Measurements from ENCODE around the gene NKX6-1.

NKX6-1 gene

GRCh38 chr4:84498203-84498934 is 723 bp downstream of the NKX6-1 start:
- DNase-seq (ENCODE audit: low read depth): no peak

- DNase-seq (ENCODE audit: low read depth): no peak
Observed at GRCh38 chr4:84497504-84498202, 1.4 kb downstream of the NKX6-1 start.

GRCh38 chr4:84496706-84497503 is 2.2 kb downstream of the NKX6-1 start:
- no peak for DNase-seq (ENCODE audit: low read depth)

- no peak for DNase-seq (ENCODE audit: low read depth)
Observed at GRCh38 chr4:84496331-84496705, 2.8 kb downstream of the NKX6-1 start.

GRCh38 chr4:84495794-84496261 is 3.3 kb downstream of the NKX6-1 start:
- DNase-seq (ENCODE audit: low read depth): no peak

- DNase-seq (ENCODE audit: low read depth): no peak
Observed at GRCh38 chr4:84495118-84495793, 3.8 kb downstream of the NKX6-1 start.

- DNase-seq (ENCODE audit: low read depth): no peak
Observed at GRCh38 chr4:84494531-84494930, 4.6 kb downstream of the NKX6-1 start.

- DNase-seq (ENCODE audit: low read depth): no peak
Observed at GRCh38 chr4:84494076-84494475, 5.0 kb downstream of the NKX6-1 start.

- DNase-seq (ENCODE audit: low read depth): no peak
Observed at GRCh38 chr4:84493092-84493850, 5.8 kb downstream of the NKX6-1 start.

GRCh38 chr4:84492737-84493091 is 6.4 kb downstream of the NKX6-1 start:
- DNase-seq (ENCODE audit: low read depth): no peak

GRCh38 chr4:84492290-84492689 is 6.8 kb downstream of the NKX6-1 start:
- DNase-seq (ENCODE audit: low read depth): no peak

- DNase-seq (ENCODE audit: low read depth): no peak
Observed at GRCh38 chr4:84491481-84491880, 7.6 kb downstream of the NKX6-1 start.

GRCh38 chr4:84490663-84491062 is 8.4 kb downstream of the NKX6-1 start:
- DNase-seq (ENCODE audit: low read depth): no peak

GRCh38 chr4:84484236-84484635 is 14.9 kb downstream of the NKX6-1 start:
- DNase-seq (ENCODE audit: low read depth): no peak

- no peak for DNase-seq (ENCODE audit: low read depth)
Observed at GRCh38 chr4:84483688-84484087, 15.4 kb downstream of the NKX6-1 start.

GRCh38 chr4:84482564-84483563 is 16.2 kb downstream of the NKX6-1 start:
- DNase-seq (ENCODE audit: low read depth): no peak

GRCh38 chr4:84481860-84482245 is 17.2 kb downstream of the NKX6-1 start:
- no peak for DNase-seq (ENCODE audit: low read depth)

- DNase-seq (ENCODE audit: low read depth): no peak
Observed at GRCh38 chr4:84481077-84481859, 17.8 kb downstream of the NKX6-1 start.

GRCh38 chr4:84480082-84480481 is 19.0 kb downstream of the NKX6-1 start:
- no peak for DNase-seq (ENCODE audit: low read depth)

GRCh38 chr4:84479663-84480062 is 19.4 kb downstream of the NKX6-1 start:
- DNase-seq (ENCODE audit: low read depth): no peak
